Brain microvascular endothelial cell (primary cell): ENCODE data around the gene EXOSC10.

Experiments used
- DNase-seq: peaks from one replicate; pipeline ENCODE4 v3.0.0-alpha.2; 2020
- H3K27ac ChIP-seq: fragments of 250-450 bp; sonication (Bioruptor Pico); 2 replicates; pipeline ENCODE4 v1.5.1; 2020; ENCODE audit warnings: mild to moderate bottlenecking, moderate library complexity
- H3K27me3 ChIP-seq: fragments of 250-450 bp; sonication (Bioruptor Pico); replicated peaks from 2 replicates; pipeline ENCODE4 v1.5.1; 2020; ENCODE audit warnings: mild to moderate bottlenecking
- H3K36me3 ChIP-seq: fragments of 250-450 bp; sonication (Bioruptor Pico); replicated peaks from 2 replicates; pipeline ENCODE4 v1.5.1; 2020; ENCODE audit warnings: mild to moderate bottlenecking
- H3K4me3 ChIP-seq: 2 replicates; pipeline ENCODE4 v1.5.1; 2011; ENCODE audit warnings: low read depth, mild to moderate bottlenecking, control low read depth, low read length, moderate library complexity
- CTCF ChIP-seq: IDR thresholded peaks from 2 replicates; pipeline ENCODE4 v1.5.1; 2011; ENCODE audit warnings: low read depth, mild to moderate bottlenecking, moderate library complexity, low read length, control low read depth, inconsistent platforms; ENCODE audit errors: missing control alignments
- in situ Hi-C: cut with HindIII; loops from 2 replicates; pipeline ENCODE4 v1.10.0; 2017; ENCODE audit warnings: low sequenced_read_pairs, low pct_ligation_motif_present

Gene EXOSC10

GRCh38 chr1:11134251-11134897 lies 34.7 kb upstream of the EXOSC10 start:
- TF ChIP-seq CTCF: no peak
- Histone ChIP-seq H3K36me3 (peaks cover 51% of the 10 kb centered on the region), H3K27ac (no peak overlapping the region), H3K27me3 (no peaks in the 10 kb centered on the region), H3K4me3 (no peak overlapping the region)
- peak; percentile 14 for DNase-seq
- in situ Hi-C loops: no loop called here

GRCh38 chr1:11132563-11133293 lies 33.1 kb upstream of the EXOSC10 start:
- no peak for TF ChIP-seq CTCF
- H3K27ac ChIP-seq: no peak overlapping the region
- in situ Hi-C loops: no loop called here
- DNase-seq: no peak
- H3K27me3 ChIP-seq: no peaks in the 10 kb centered on the region
- H3K4me3 ChIP-seq: no peak overlapping the region
- H3K36me3 ChIP-seq: peaks cover 57% of the 10 kb centered on the region

- in situ Hi-C loops: no loop called here
- TF ChIP-seq CTCF: no peak
- no peak overlapping the region for H3K27ac ChIP-seq
- H3K36me3 ChIP-seq: peaks cover 58% of the 10 kb centered on the region
- no peaks in the 10 kb centered on the region for H3K27me3 ChIP-seq
- no peak overlapping the region for H3K4me3 ChIP-seq
- DNase-seq: no peak
These were observed 32.1 kb upstream of the EXOSC10 start for GRCh38 chr1:11131816-11132215.

GRCh38 chr1:11130406-11130805 lies 30.7 kb upstream of the EXOSC10 start:
- in situ Hi-C loops: no loop called here
- Histone ChIP-seq H3K27me3 (no peaks in the 10 kb centered on the region), H3K27ac (no peak overlapping the region), H3K4me3 (no peak overlapping the region), H3K36me3 (peaks cover 65% of the 10 kb centered on the region)
- DNase-seq: no peak
- TF ChIP-seq CTCF: no peak

- no peak overlapping the region for H3K27ac ChIP-seq
- no peak for DNase-seq
- peaks cover 71% of the 10 kb centered on the region for H3K36me3 ChIP-seq
- no peak overlapping the region for H3K4me3 ChIP-seq
- H3K27me3 ChIP-seq: no peaks in the 10 kb centered on the region
- in situ Hi-C loops: no loop called here
- TF ChIP-seq CTCF: no peak
These were observed 30.2 kb upstream of the EXOSC10 start for GRCh38 chr1:11129649-11130390.
